CD4-positive, alpha-beta T cell treated with Interleukin-2 at 100 ng/mL for 4 hours (primary cell): ENCODE results near the gene FEM1B.

Experiments
- DNase-seq: peaks from one replicate; pipeline ENCODE4 v3.0.0-alpha.2; 2020; ENCODE audit warnings: low spot score

The FEM1B gene

GRCh38 chr15:68259883-68260282 is 17.7 kb upstream of the FEM1B start:
- no peak for DNase-seq

- no peak for DNase-seq
Measured at GRCh38 chr15:68261241-68261640, 16.3 kb upstream of the FEM1B start.

GRCh38 chr15:68261980-68262379 is 15.6 kb upstream of the FEM1B start:
- DNase-seq = no peak

- DNase-seq = no peak
Measured at GRCh38 chr15:68262514-68263356, 14.8 kb upstream of the FEM1B start.

GRCh38 chr15:68264282-68264681 is 13.3 kb upstream of the FEM1B start:
- no peak for DNase-seq

- no peak for DNase-seq
Measured at GRCh38 chr15:68265081-68265480, 12.5 kb upstream of the FEM1B start.

GRCh38 chr15:68265674-68266073 is 11.9 kb upstream of the FEM1B start:
- no peak for DNase-seq

- no peak for DNase-seq
Measured at GRCh38 chr15:68268405-68268804, 9.1 kb upstream of the FEM1B start.

- no peak for DNase-seq
Measured at GRCh38 chr15:68271854-68272471, 5.6 kb upstream of the FEM1B start.

- DNase-seq = no peak
Measured at GRCh38 chr15:68272721-68273271, 4.7 kb upstream of the FEM1B start.

- DNase-seq = no peak
Measured at GRCh38 chr15:68274201-68274848, 3.2 kb upstream of the FEM1B start.

GRCh38 chr15:68275165-68275746 is 2.3 kb upstream of the FEM1B start:
- DNase-seq = no peak

GRCh38 chr15:68276668-68277067 is 877 bp upstream of the FEM1B start:
- DNase-seq = no peak

GRCh38 chr15:68277131-68277602 is 378 bp upstream of the FEM1B start:
- no peak for DNase-seq

- DNase-seq = no peak
Measured at GRCh38 chr15:68278345-68278594, 725 bp downstream of the FEM1B start.

GRCh38 chr15:68278595-68279405 is 1.3 kb downstream of the FEM1B start:
- no peak for DNase-seq

- DNase-seq = no peak
Measured at GRCh38 chr15:68279779-68280753, 2.5 kb downstream of the FEM1B start.

GRCh38 chr15:68281008-68281407 is 3.5 kb downstream of the FEM1B start:
- DNase-seq = no peak

- no peak for DNase-seq
Measured at GRCh38 chr15:68283401-68283800, 5.9 kb downstream of the FEM1B start.

- no peak for DNase-seq
Measured at GRCh38 chr15:68284616-68285258, 7.2 kb downstream of the FEM1B start.
